Measurements from ENCODE around the gene RXRB.

GRCh38 chr6:33160728-33161344, 39.6 kb downstream of the RXRB start:
- TF ChIP-seq CTCF (IDR thresholded peaks at IDR 0.05), result no peak
- no peak for TF ChIP-seq ZFX (IDR thresholded peaks at IDR 0.05; ENCODE audit: borderline replicate concordance)
